ENCODE data around the gene TRIO. TPM values are rescaled to one million over a fixed set of nuclear protein-coding genes. Genes with fewer than 3 reads are reported as not detected.

The TRIO gene
- total RNA-seq, 2 experiments from 2014 or later = 3.6 to 4.6 TPM

DNA sequence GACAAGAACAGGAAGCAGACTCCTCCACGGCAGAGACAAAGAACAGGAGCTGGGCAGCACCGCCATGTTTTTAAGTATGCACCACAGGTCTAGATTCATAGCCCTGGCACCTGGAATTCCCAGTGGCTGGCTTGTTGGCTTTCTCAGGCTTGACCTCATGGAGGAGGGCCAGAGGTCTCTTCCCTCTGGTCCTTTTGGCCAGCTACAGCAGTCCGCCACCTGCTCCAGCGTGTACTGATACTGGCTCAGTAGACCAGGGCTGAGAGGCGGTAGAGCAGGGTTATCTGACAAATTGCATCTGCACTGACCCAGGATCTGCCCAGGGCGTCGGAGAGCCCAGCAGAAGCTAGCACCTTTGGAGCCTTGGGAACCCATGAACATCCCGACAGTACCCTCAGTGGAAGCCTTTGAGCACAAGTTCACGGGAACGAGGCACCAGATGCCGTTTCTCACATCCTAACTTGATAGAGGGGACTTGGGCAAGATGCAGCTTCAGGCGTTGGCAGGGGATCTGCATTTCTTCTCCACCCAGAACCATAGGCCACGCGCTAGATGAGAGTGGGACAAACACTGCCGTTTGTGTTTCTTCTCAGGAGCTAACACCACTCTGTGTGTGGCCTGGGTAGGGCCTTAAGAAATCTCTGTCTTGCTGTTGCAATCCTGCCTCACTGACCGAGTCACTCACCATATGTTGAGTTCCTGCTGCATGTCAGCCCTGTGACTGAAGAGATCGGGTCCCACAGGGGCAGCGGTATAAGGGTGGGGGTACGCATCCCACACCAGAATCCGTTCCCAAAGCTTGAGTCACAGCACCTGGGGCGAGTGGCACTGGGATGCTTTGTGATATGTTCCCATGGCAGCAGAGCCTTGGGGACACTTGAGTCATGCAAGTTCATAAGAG lies 348.1 kb downstream of the TRIO start:
- H3K4me3 Mint-ChIP-seq = no peak overlapping the region
- H3K4me1 Mint-ChIP-seq (ENCODE audit: low read depth) = no peaks in the 10 kb centered on the region
- no peaks in the 10 kb centered on the region for H3K27me3 Mint-ChIP-seq (ENCODE audit: low read depth)
- no peaks in the 10 kb centered on the region for H3K9me3 Mint-ChIP-seq
- no peak for DNase-seq
- H3K27ac Mint-ChIP-seq = no peak overlapping the region
- intact Hi-C loops (cut with micrococcal nuclease) = no loop called here
- peaks cover 3% of the 10 kb centered on the region for H3K36me3 Mint-ChIP-seq (ENCODE audit: low read depth)
- CTCF ChIA-PET = no interaction called here

DNA sequence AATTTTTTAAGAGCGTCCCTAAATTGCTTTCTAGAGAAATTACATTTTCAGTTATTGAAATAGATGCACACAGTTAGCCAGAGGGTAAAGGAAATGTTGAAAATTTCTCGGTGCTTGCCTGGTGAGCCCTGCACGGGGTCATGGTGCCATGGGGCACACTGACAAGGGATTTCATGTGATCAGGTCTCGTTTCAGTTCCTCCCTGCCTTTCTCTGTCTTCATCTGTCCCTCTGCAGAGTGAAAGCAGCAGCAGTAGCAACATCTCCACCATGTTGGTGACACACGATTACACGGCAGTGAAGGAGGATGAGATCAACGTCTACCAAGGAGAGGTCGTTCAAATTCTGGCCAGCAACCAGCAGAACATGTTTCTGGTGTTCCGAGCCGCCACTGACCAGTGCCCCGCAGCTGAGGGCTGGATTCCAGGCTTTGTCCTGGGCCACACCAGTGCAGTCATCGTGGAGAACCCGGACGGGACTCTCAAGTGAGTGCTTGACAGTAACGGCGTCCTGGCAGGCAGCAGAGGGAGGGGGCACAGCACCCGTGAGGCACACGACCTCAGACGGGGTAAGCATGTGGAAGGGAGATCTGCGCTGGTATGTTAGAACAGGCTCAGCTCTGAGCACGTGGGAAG lies 349.3 kb downstream of the TRIO start:
- H3K27me3 Mint-ChIP-seq (ENCODE audit: low read depth) = no peaks in the 10 kb centered on the region
- no peaks in the 10 kb centered on the region for H3K9me3 Mint-ChIP-seq
- H3K27ac Mint-ChIP-seq = no peak overlapping the region
- no peaks in the 10 kb centered on the region for H3K4me1 Mint-ChIP-seq (ENCODE audit: low read depth)
- intact Hi-C loops (cut with micrococcal nuclease) = no loop called here
- H3K4me3 Mint-ChIP-seq = no peak overlapping the region
- H3K36me3 Mint-ChIP-seq (ENCODE audit: low read depth) = peaks cover 3% of the 10 kb centered on the region
- DNase-seq = no peak
- CTCF ChIA-PET = no interaction called here

DNA sequence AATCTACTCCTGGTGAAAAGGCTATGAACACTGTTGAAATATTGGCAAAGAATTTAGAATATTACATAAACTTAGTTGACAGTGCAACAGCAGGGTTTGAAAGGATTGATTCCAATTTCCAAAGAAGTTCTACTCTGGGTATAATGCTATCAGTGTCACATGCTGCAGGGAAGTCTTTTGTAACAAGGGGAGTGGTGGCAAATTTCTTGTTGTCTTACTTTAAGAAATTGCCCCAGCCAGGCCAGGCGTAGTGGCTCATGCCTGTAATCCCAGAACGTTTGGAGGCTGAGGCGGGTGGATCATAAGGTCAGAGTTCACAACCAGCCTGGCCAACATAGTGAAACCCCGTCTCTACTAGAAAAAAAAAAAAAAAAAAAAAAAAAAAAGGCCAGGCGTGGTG lies 352.2 kb downstream of the TRIO start:
- no peak for DNase-seq
- H3K36me3 Mint-ChIP-seq (ENCODE audit: low read depth) = no peaks in the 10 kb centered on the region
- CTCF ChIA-PET = no interaction called here
- H3K27me3 Mint-ChIP-seq (ENCODE audit: low read depth) = no peaks in the 10 kb centered on the region
- H3K4me3 Mint-ChIP-seq = no peak overlapping the region
- no peaks in the 10 kb centered on the region for H3K9me3 Mint-ChIP-seq
- intact Hi-C loops (cut with micrococcal nuclease) = no loop called here
- no peak overlapping the region for H3K27ac Mint-ChIP-seq
- no peaks in the 10 kb centered on the region for H3K4me1 Mint-ChIP-seq (ENCODE audit: low read depth)

DNA sequence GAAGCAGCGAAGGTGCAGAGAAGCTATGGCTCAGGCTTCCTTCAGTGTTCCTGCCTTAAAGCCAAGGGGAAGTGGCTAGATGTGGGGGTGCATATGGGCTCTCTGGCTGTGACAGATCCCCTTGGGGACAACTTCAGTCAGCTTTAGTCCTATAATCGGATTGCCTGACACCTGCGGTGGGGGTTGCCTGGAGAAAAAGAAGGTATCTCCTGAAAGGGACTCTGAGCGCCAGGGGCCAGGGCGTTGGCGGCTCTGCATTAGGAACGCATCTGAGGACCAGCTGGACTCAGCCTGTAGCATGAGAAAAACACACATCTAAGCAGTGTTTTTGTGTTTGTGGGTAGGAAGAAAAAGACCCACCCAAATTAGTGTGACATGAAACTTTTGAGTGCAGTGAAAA lies 354.2 kb downstream of the TRIO start:
- Mint-ChIP-seq H3K4me3 (no peak overlapping the region), H3K4me1 (ENCODE audit: low read depth) (no peaks in the 10 kb centered on the region), H3K27me3 (ENCODE audit: low read depth) (no peaks in the 10 kb centered on the region), H3K9me3 (no peaks in the 10 kb centered on the region), H3K27ac (no peak overlapping the region), H3K36me3 (ENCODE audit: low read depth) (no peaks in the 10 kb centered on the region)
- CTCF ChIA-PET = no interaction called here
- intact Hi-C loops (cut with micrococcal nuclease) = no loop called here
- no peak for DNase-seq

DNA sequence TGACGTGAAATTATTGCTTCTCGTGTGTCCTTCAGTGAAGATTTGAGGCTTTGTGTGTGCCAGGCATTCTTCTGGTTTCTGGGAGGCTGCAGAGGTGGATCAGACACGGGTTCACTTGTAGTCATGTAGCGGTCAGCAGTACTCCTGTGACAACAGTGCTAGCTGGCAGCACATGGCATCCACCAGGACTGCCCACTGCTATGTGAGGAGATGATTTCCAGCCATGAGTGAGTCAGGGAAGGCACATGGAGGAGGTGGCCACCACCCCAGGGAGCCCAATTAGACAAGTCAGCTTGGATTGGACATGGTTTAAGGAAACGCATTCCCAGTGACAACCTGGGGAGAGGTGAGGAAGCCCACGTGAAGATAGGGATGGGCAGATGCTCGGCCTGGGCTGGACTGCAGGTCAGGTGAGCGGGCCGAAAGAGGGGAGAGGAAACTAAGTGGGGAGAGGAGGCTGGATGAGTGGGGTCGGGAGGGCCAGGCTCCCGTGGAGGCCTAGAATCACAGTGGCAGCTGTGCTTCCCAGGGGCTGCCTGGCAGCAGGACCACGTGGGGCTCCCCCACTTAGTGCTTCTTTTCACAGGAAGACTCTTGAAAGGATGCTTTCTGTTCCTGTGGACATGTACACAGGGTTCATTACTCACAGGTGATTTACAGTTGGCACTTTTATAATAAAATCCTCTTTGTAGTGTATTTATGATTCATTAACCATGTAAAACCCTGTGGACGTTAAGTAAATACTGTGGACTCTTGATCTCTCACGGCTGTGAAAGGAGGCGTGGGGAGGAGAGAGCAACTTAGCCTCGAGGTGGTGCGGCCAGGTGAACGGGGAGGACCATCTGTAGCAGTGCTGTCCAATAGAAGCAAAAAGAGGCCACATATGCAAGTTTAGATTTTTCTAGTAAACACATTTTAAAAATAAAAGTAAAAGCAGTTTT lies 358.5 kb downstream of the TRIO start:
- CTCF ChIA-PET = no interaction called here
- no peaks in the 10 kb centered on the region for H3K27me3 Mint-ChIP-seq (ENCODE audit: low read depth)
- no peaks in the 10 kb centered on the region for H3K36me3 Mint-ChIP-seq (ENCODE audit: low read depth)
- H3K4me1 Mint-ChIP-seq (ENCODE audit: low read depth) = no peaks in the 10 kb centered on the region
- no peak overlapping the region for H3K4me3 Mint-ChIP-seq
- intact Hi-C loops (cut with micrococcal nuclease) = no loop called here
- H3K9me3 Mint-ChIP-seq = no peaks in the 10 kb centered on the region
- H3K27ac Mint-ChIP-seq = no peak overlapping the region
- no peak for DNase-seq

DNA sequence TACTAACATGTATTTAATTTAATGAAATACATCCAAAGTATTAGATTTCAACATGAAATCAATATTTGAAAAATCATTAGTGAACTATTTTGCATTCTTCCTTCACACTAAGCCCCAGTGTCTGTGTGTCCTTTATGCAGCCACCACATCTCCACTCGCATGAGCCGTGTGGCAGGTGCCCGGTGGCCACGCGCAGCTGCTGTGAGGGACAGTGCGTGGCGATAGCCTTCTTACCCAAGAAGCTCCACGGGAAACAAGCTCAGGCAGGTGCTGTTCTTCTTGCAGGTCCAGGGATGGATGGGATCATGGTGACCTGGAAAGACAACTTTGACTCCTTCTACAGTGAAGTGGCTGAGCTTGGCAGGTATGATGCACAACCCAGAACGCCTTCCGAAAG lies 359.1 kb downstream of the TRIO start:
- no peak for DNase-seq
- H3K4me1 Mint-ChIP-seq (ENCODE audit: low read depth) = no peaks in the 10 kb centered on the region
- CTCF ChIA-PET = no interaction called here
- H3K27ac Mint-ChIP-seq = no peak overlapping the region
- H3K27me3 Mint-ChIP-seq (ENCODE audit: low read depth) = no peaks in the 10 kb centered on the region
- intact Hi-C loops (cut with micrococcal nuclease) = no loop called here
- no peaks in the 10 kb centered on the region for H3K9me3 Mint-ChIP-seq
- H3K4me3 Mint-ChIP-seq = no peak overlapping the region
- H3K36me3 Mint-ChIP-seq (ENCODE audit: low read depth) = no peaks in the 10 kb centered on the region

DNA sequence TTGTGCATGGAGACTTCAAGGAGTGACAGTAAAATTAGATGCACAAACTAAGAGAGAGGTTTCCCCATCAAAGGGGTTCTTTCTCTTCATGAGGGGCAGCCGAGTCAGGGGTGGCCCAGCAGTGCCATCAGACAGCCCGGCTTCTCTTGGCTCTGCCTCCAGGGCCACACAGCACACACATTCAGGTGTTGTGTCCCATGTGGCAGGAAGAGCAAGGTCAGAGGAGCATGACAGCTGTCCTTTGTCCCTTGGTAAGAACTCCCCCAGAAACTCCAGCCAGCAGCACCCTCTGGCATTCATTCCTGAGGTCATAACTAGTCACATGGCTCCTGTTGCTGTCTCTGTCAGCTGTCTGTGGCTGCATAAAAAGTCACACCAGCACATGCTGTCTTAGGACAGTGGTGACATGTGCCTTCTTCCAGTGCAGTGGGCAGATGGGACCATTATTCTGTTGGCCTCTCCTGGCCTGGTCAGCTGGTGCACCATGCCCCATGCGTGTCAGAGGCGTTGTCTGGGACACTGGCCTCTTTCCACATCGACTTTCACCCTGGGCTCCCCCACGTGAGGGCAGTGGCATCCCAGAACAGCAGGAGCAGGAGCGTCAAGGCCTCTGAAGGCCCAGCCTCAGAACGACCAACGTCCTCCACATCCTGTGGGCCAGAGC lies 360.0 kb downstream of the TRIO start:
- no peak for DNase-seq
- CTCF ChIA-PET = no interaction called here
- Mint-ChIP-seq H3K4me1 (ENCODE audit: low read depth) (no peaks in the 10 kb centered on the region), H3K9me3 (no peaks in the 10 kb centered on the region), H3K27ac (no peak overlapping the region), H3K27me3 (ENCODE audit: low read depth) (no peaks in the 10 kb centered on the region), H3K36me3 (ENCODE audit: low read depth) (no peaks in the 10 kb centered on the region), H3K4me3 (no peak overlapping the region)
- intact Hi-C loops (cut with micrococcal nuclease) = no loop called here

DNA sequence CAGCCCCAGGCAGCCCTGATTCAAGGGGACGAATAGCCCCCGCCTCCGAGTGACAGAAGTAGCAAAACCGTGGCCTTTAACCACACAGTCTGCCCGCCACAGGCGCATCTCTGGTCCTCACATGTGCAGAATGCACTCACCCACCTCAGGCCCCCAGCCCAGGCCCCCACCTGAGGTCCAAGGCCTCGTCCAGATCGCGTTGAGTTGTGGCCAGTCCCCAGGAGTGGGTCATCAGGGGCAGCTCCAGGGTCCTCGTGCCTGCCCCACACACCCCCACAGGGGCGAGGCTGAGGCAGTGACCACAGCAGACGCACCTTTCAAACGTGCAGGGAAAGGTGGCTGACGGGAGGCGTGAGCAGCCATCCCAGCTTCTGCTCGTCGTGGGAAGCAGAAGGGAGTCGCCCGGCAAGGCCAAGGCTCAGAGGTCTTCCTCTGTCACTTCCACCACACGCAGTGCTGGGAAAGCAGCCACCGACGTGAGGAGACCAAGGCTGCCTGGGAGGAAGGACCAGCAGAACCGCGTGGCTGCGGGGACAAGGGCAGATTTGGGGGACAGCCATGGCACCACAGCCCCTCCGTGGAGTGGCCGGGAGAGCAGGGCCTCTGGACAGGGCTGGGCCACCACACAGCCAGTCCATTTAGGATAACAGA lies 360.7 kb downstream of the TRIO start:
- H3K27me3 Mint-ChIP-seq (ENCODE audit: low read depth) = no peaks in the 10 kb centered on the region
- no peak overlapping the region for H3K27ac Mint-ChIP-seq
- DNase-seq = no peak
- intact Hi-C loops (cut with micrococcal nuclease) = no loop called here
- no peaks in the 10 kb centered on the region for H3K4me1 Mint-ChIP-seq (ENCODE audit: low read depth)
- H3K4me3 Mint-ChIP-seq = no peak overlapping the region
- CTCF ChIA-PET = no interaction called here
- no peaks in the 10 kb centered on the region for H3K36me3 Mint-ChIP-seq (ENCODE audit: low read depth)
- H3K9me3 Mint-ChIP-seq = no peaks in the 10 kb centered on the region

DNA sequence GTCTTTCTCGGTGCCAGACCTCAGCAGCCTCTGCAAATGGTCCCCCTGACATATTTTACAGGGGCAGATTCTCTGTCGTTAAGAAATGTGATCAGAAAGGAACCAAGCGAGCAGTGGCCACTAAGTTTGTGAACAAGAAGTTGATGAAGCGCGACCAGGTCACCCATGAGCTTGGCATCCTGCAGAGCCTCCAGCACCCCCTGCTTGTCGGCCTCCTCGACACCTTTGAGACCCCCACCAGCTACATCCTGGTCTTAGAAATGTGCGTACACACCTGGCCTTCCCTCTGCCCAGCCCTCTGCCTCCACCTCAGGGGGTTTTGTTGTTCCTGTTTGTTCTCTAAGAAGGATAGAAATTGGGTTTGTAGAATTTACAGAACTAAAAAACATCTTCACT lies 361.2 kb downstream of the TRIO start:
- H3K4me1 Mint-ChIP-seq (ENCODE audit: low read depth) = no peaks in the 10 kb centered on the region
- intact Hi-C loops (cut with micrococcal nuclease) = no loop called here
- H3K4me3 Mint-ChIP-seq = no peak overlapping the region
- no peaks in the 10 kb centered on the region for H3K9me3 Mint-ChIP-seq
- CTCF ChIA-PET = no interaction called here
- DNase-seq = no peak
- H3K36me3 Mint-ChIP-seq (ENCODE audit: low read depth) = no peaks in the 10 kb centered on the region
- H3K27ac Mint-ChIP-seq = no peak overlapping the region
- no peaks in the 10 kb centered on the region for H3K27me3 Mint-ChIP-seq (ENCODE audit: low read depth)

DNA sequence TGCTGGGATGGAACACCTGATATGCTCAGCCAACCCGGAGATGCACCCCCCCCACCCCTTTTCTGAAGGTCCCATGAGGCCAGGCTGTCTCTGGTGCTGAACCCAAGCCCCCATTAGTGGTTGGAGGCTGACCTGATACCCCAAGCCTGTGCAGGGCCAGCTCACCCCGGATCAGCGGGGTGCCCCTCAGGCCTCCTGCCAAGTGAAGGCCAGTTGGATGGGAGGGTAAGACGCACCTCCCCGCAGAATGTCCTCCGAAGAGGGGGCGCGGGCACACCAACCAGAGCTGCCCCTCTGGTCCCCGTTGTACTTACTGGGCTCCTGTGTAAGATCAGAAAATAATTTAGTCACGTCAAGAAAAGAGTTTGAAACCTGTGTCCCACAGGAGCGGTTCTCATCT lies 361.7 kb downstream of the TRIO start:
- no peaks in the 10 kb centered on the region for H3K9me3 Mint-ChIP-seq
- intact Hi-C loops (cut with micrococcal nuclease) = no loop called here
- CTCF ChIA-PET = interaction anchor here (0.9 to 1.1 kb wide), 2 partner anchors 12 to 110 kb away, joined by 3 to 4 read pairs; no protein-coding TSS in a partner anchor
- no peak for DNase-seq
- no peaks in the 10 kb centered on the region for H3K27me3 Mint-ChIP-seq (ENCODE audit: low read depth)
- no peak overlapping the region for H3K27ac Mint-ChIP-seq
- no peak overlapping the region for H3K4me3 Mint-ChIP-seq
- no peaks in the 10 kb centered on the region for H3K36me3 Mint-ChIP-seq (ENCODE audit: low read depth)
- H3K4me1 Mint-ChIP-seq (ENCODE audit: low read depth) = no peaks in the 10 kb centered on the region

DNA sequence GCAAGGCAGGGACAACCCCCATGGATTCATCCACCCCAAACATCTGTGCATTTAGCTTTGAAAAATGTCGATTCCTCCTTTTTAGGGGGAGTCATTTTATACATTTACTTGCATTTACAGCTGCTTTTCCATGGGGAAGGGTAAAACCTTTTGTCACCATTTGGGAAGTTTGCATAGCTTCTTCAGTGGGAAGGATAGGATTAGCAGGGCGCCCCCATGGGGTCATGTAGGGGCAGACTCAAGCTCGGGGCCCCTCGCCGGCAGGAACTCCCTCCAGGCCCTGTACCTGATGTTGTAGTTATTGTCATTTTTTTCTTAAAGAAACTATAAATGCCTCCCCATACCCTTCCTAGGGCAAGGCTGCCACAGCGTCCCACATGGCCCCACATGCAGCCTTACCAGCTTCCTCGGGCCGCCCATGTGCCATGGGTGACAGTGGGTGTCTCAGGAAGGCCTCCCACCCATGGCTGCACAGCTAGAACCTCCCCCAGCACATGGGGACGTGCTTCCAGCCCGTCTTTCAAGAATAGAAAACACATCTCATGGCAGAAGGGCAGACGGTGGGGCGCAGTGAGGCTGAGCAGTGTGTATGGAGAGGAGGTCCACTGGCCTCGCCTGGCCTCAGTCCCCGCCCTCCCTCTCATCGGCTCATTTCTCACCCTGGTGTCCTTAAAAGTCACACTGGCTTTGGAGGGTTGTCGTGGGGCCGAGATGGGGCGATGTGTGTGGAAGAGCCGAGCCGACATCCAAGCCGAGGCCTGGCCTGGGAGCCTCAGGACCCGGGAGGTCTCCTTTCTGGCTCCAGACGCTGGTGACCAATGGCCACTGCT lies 362.4 kb downstream of the TRIO start:
- intact Hi-C loops (cut with micrococcal nuclease) = no loop called here
- no peaks in the 10 kb centered on the region for H3K36me3 Mint-ChIP-seq (ENCODE audit: low read depth)
- H3K9me3 Mint-ChIP-seq = no peaks in the 10 kb centered on the region
- no peaks in the 10 kb centered on the region for H3K4me1 Mint-ChIP-seq (ENCODE audit: low read depth)
- DNase-seq = no peak
- H3K27me3 Mint-ChIP-seq (ENCODE audit: low read depth) = no peaks in the 10 kb centered on the region
- no peak overlapping the region for H3K4me3 Mint-ChIP-seq
- H3K27ac Mint-ChIP-seq = no peak overlapping the region
- CTCF ChIA-PET = interaction anchor here (0.9 to 1.1 kb wide), 2 partner anchors 11 to 111 kb away, joined by 3 to 4 read pairs; no protein-coding TSS in a partner anchor

Measured in activated naive CD4-positive, alpha-beta T cell treated with anti-CD3 and anti-CD28 coated beads for 36 hours (primary cell).